ENCODE measurements around the gene POLR2M. TPM values are rescaled to one million over a fixed set of nuclear protein-coding genes. Genes with fewer than 3 reads are reported as not detected.

Gene POLR2M
- polyA plus RNA-seq, 1 donor from 2014 or later, result 204 TPM

DNA sequence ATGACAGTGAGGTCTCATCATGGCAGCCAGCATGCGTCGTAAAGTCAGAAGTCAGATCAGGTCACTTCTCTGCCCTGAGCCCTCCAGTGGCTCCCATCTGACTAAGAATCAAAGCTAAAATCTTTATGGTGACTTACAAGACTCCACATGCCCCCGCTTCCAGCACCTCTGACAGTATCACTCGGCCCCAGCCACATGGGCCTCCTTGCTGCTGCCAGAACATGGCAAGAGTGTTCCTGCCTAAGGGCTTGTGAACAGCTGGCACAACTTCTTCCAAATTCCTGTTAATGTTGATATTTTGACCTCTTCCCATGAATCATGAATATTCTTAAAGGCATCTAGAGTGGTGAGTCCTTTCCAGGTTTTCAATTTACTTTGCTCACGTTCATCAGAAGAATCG lies 20.5 kb downstream of the POLR2M start:
- no peak overlapping the region for H2AFZ ChIP-seq (ENCODE audit: low read depth, low read length)
- H3K27ac ChIP-seq (ENCODE audit: low read length), result no peak overlapping the region
- H3K9me3 ChIP-seq (ENCODE audit: low read length), result no peaks in the 10 kb centered on the region
- H4K20me1 ChIP-seq (ENCODE audit: insufficient read depth), result no peaks in the 10 kb centered on the region
- TF ChIP-seq TAF1 (IDR thresholded peaks at IDR 0.05; ENCODE audit: low read depth), result no peak
- no peak for TF ChIP-seq MXI1 (conservative IDR thresholded peaks at IDR 0.05; ENCODE audit: poor library complexity, severe bottlenecking)
- no peak for TF ChIP-seq POLR2AphosphoS5 (IDR thresholded peaks at IDR 0.05)
- TF ChIP-seq SMC3 (conservative IDR thresholded peaks at IDR 0.05; ENCODE audit: poor library complexity), result no peak
- TF ChIP-seq, protein P1, sequence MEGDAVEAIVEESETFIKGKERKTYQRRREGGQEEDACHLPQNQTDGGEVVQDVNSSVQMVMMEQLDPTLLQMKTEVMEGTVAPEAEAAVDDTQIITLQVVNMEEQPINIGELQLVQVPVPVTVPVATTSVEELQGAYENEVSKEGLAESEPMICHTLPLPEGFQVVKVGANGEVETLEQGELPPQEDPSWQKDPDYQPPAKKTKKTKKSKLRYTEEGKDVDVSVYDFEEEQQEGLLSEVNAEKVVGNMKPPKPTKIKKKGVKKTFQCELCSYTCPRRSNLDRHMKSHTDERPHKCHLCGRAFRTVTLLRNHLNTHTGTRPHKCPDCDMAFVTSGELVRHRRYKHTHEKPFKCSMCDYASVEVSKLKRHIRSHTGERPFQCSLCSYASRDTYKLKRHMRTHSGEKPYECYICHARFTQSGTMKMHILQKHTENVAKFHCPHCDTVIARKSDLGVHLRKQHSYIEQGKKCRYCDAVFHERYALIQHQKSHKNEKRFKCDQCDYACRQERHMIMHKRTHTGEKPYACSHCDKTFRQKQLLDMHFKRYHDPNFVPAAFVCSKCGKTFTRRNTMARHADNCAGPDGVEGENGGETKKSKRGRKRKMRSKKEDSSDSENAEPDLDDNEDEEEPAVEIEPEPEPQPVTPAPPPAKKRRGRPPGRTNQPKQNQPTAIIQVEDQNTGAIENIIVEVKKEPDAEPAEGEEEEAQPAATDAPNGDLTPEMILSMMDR (IDR thresholded peaks at IDR 0.05; ENCODE audit: poor library complexity, severe bottlenecking), result no peak
- no peak for TF ChIP-seq EP300 (conservative IDR thresholded peaks at IDR 0.05; ENCODE audit: poor library complexity, severe bottlenecking)
- TF ChIP-seq, protein P2, sequence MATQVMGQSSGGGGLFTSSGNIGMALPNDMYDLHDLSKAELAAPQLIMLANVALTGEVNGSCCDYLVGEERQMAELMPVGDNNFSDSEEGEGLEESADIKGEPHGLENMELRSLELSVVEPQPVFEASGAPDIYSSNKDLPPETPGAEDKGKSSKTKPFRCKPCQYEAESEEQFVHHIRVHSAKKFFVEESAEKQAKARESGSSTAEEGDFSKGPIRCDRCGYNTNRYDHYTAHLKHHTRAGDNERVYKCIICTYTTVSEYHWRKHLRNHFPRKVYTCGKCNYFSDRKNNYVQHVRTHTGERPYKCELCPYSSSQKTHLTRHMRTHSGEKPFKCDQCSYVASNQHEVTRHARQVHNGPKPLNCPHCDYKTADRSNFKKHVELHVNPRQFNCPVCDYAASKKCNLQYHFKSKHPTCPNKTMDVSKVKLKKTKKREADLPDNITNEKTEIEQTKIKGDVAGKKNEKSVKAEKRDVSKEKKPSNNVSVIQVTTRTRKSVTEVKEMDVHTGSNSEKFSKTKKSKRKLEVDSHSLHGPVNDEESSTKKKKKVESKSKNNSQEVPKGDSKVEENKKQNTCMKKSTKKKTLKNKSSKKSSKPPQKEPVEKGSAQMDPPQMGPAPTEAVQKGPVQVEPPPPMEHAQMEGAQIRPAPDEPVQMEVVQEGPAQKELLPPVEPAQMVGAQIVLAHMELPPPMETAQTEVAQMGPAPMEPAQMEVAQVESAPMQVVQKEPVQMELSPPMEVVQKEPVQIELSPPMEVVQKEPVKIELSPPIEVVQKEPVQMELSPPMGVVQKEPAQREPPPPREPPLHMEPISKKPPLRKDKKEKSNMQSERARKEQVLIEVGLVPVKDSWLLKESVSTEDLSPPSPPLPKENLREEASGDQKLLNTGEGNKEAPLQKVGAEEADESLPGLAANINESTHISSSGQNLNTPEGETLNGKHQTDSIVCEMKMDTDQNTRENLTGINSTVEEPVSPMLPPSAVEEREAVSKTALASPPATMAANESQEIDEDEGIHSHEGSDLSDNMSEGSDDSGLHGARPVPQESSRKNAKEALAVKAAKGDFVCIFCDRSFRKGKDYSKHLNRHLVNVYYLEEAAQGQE (IDR thresholded peaks at IDR 0.05; ENCODE audit: borderline replicate concordance), result no peak
- H3K4me2 ChIP-seq (ENCODE audit: low read length), result no peak overlapping the region
- H3K4me3 ChIP-seq (ENCODE audit: low read length), result no peak overlapping the region
- no peaks in the 10 kb centered on the region for H3K36me3 ChIP-seq (ENCODE audit: insufficient read depth, low read length)
- H3K79me2 ChIP-seq (replicated peaks; ENCODE audit: insufficient read depth, low read length), result no peaks in the 10 kb centered on the region
- no peak overlapping the region for H3K9ac ChIP-seq (ENCODE audit: low read length)
- H3F3A ChIP-seq (ENCODE audit: insufficient read depth, low read length, poor library complexity, severe bottlenecking), result no peaks in the 10 kb centered on the region
- H3K27me3 ChIP-seq (ENCODE audit: insufficient read depth, low read depth, low read length), result no peaks in the 10 kb centered on the region
- H3K9me2 ChIP-seq (ENCODE audit: insufficient read depth, low read length), result no peaks in the 10 kb centered on the region

GRCh38 chr15:57728436-57728835 lies 21.9 kb downstream of the POLR2M start:
- no peaks in the 10 kb centered on the region for H3K36me3 ChIP-seq (ENCODE audit: insufficient read depth, low read length)
- H3K9me3 ChIP-seq (ENCODE audit: low read length), result no peaks in the 10 kb centered on the region
- H3K27me3 ChIP-seq (ENCODE audit: insufficient read depth, low read depth, low read length), result no peaks in the 10 kb centered on the region
- no peak overlapping the region for H3K9ac ChIP-seq (ENCODE audit: low read length)
- no peaks in the 10 kb centered on the region for H4K20me1 ChIP-seq (ENCODE audit: insufficient read depth)
- no peak for TF ChIP-seq RAD21 (conservative IDR thresholded peaks at IDR 0.05)
- TF ChIP-seq POLR2AphosphoS5 (IDR thresholded peaks at IDR 0.05), result no peak
- no peak for TF ChIP-seq MXI1 (conservative IDR thresholded peaks at IDR 0.05; ENCODE audit: poor library complexity, severe bottlenecking)
- no peak for TF ChIP-seq SMC3 (conservative IDR thresholded peaks at IDR 0.05; ENCODE audit: poor library complexity)
- TF ChIP-seq EP300 (conservative IDR thresholded peaks at IDR 0.05; ENCODE audit: poor library complexity, severe bottlenecking), result no peak
- H2AFZ ChIP-seq (ENCODE audit: low read depth, low read length), result no peak overlapping the region
- no peaks in the 10 kb centered on the region for H3K79me2 ChIP-seq (replicated peaks; ENCODE audit: insufficient read depth, low read length)
- H3F3A ChIP-seq (ENCODE audit: insufficient read depth, low read length, poor library complexity, severe bottlenecking), result no peaks in the 10 kb centered on the region
- H3K27ac ChIP-seq (ENCODE audit: low read length), result no peak overlapping the region
- no peak overlapping the region for H3K4me3 ChIP-seq (ENCODE audit: low read length)
- H3K9me2 ChIP-seq (ENCODE audit: insufficient read depth, low read length), result no peaks in the 10 kb centered on the region
- H3K4me2 ChIP-seq (ENCODE audit: low read length), result no peak overlapping the region

DNA sequence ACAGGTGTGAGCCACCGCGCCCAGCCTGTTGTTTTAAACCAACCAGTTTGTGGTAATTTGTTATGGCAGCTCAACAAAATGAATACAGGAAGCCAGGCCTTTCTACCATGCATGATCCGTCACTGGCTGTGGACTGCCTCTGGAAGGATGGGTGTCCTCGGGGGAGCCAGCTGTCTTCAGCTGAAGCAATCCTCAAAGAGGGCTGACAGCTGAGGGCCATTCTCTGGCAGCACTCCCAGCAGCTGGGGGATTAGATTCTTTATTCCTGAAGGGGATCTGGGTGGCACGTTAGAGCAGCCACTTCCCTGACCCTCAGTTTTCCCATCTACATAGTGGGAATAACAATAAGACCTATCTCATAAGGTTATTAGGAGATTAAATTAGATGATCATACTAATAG lies 24.4 kb downstream of the POLR2M start:
- H3K9ac ChIP-seq (ENCODE audit: low read length), result no peak overlapping the region
- H4K20me1 ChIP-seq (ENCODE audit: insufficient read depth), result no peaks in the 10 kb centered on the region
- no peaks in the 10 kb centered on the region for H3K36me3 ChIP-seq (ENCODE audit: insufficient read depth, low read length)
- H3K79me2 ChIP-seq (replicated peaks; ENCODE audit: insufficient read depth, low read length), result no peaks in the 10 kb centered on the region
- no peaks in the 10 kb centered on the region for H3K9me2 ChIP-seq (ENCODE audit: insufficient read depth, low read length)
- H3K9me3 ChIP-seq (ENCODE audit: low read length), result no peaks in the 10 kb centered on the region
- no peaks in the 10 kb centered on the region for H3F3A ChIP-seq (ENCODE audit: insufficient read depth, low read length, poor library complexity, severe bottlenecking)
- H3K4me3 ChIP-seq (ENCODE audit: low read length), result no peak overlapping the region
- H2AFZ ChIP-seq (ENCODE audit: low read depth, low read length), result no peak overlapping the region
- H3K27ac ChIP-seq (ENCODE audit: low read length), result no peak overlapping the region
- no peak overlapping the region for H3K4me2 ChIP-seq (ENCODE audit: low read length)
- TF ChIP-seq SMC3 (conservative IDR thresholded peaks at IDR 0.05; ENCODE audit: poor library complexity) (no peak), EP300 (conservative IDR thresholded peaks at IDR 0.05; ENCODE audit: poor library complexity, severe bottlenecking) (no peak), POLR2AphosphoS5 (IDR thresholded peaks at IDR 0.05) (no peak), TAF1 (IDR thresholded peaks at IDR 0.05; ENCODE audit: low read depth) (no peak), RAD21 (conservative IDR thresholded peaks at IDR 0.05) (no peak), MXI1 (conservative IDR thresholded peaks at IDR 0.05; ENCODE audit: poor library complexity, severe bottlenecking) (no peak), EZH2 (IDR thresholded peaks at IDR 0.05; ENCODE audit: borderline replicate concordance, insufficient read depth, low read length, poor library complexity, severe bottlenecking) (no peak)
- TF ChIP-seq, protein P2 (IDR thresholded peaks at IDR 0.05; ENCODE audit: borderline replicate concordance), result no peak
- TF ChIP-seq, protein P1 (IDR thresholded peaks at IDR 0.05; ENCODE audit: poor library complexity, severe bottlenecking), result no peak
- H3K27me3 ChIP-seq (ENCODE audit: insufficient read depth, low read depth, low read length), result no peaks in the 10 kb centered on the region
